ENCODE data around the gene INPP5A.

INPP5A gene

GRCh38 chr10:132521041-132521465, 16.5 kb upstream of the INPP5A start:
- DNase-seq = no peak
- no CpG with 5 or more reads among the region's 14 CpGs for WGBS (ENCODE audit: extremely low coverage, insufficient coverage, insufficient read length)
- Histone ChIP-seq H2BK120ac (ENCODE audit: insufficient read depth, low read length, poor library complexity) (no peak overlapping the region), H3K18ac (ENCODE audit: low read length) (no peak overlapping the region), H4K8ac (ENCODE audit: low read depth, low read length) (no peak overlapping the region), H3K27me3 (ENCODE audit: insufficient read depth, low read length) (no peaks in the 10 kb centered on the region), H3K79me2 (ENCODE audit: control insufficient read depth, insufficient read depth, low read length, poor library complexity) (no peaks in the 10 kb centered on the region), H3K27ac (ENCODE audit: low read depth, low read length) (no peak overlapping the region), H3K9ac (ENCODE audit: low read length) (no peak overlapping the region), H3K4me1 (ENCODE audit: control insufficient read depth in 1 of 2, insufficient read depth in 2 of 2, low read length in 2 of 2) (peaks cover 26 to 33% of the 10 kb centered on the region in 2 experiments), H4K12ac (ENCODE audit: low read depth, low read length) (no peak overlapping the region), H3K14ac (ENCODE audit: low read length) (no peak overlapping the region), H3K23ac (ENCODE audit: low read length) (no peak overlapping the region), H2AK5ac (ENCODE audit: low read length) (no peak overlapping the region), H2BK12ac (ENCODE audit: low read length) (no peak overlapping the region), H3K4me2 (ENCODE audit: low read length) (no peak overlapping the region), H2AFZ (ENCODE audit: insufficient read depth, low read length, poor library complexity) (peak overlapping the region; percentile 17), H3K36me3 (ENCODE audit: control insufficient read depth in 1 of 2, insufficient read depth in 2 of 2, low read length in 2 of 2) (no peaks in the 10 kb centered on the region), H2BK5ac (ENCODE audit: low read depth, low read length, poor library complexity) (no peak overlapping the region), H3K4ac (ENCODE audit: low read depth, low read length) (no peak overlapping the region), H4K91ac (ENCODE audit: low read depth, low read length) (no peak overlapping the region), H3K79me1 (ENCODE audit: low read length) (peaks cover 14% of the 10 kb centered on the region), H3K9me3 (ENCODE audit: insufficient read depth, low read depth, low read length) (no peaks in the 10 kb centered on the region), H3K4me3 (ENCODE audit: low read depth, low read length) (no peak overlapping the region)

GRCh38 chr10:132521466-132522102, 16.0 kb upstream of the INPP5A start:
- Histone ChIP-seq H3K79me1 (ENCODE audit: low read length) (peaks cover 14% of the 10 kb centered on the region), H4K12ac (ENCODE audit: low read depth, low read length) (no peak overlapping the region), H3K79me2 (ENCODE audit: control insufficient read depth, insufficient read depth, low read length, poor library complexity) (no peaks in the 10 kb centered on the region), H2BK12ac (ENCODE audit: low read length) (no peak overlapping the region), H3K23ac (ENCODE audit: low read length) (no peak overlapping the region), H3K9me3 (ENCODE audit: insufficient read depth, low read depth, low read length) (no peaks in the 10 kb centered on the region), H3K14ac (ENCODE audit: low read length) (no peak overlapping the region), H4K91ac (ENCODE audit: low read depth, low read length) (no peak overlapping the region), H3K4ac (ENCODE audit: low read depth, low read length) (no peak overlapping the region), H2AFZ (ENCODE audit: insufficient read depth, low read length, poor library complexity) (no peak overlapping the region), H3K18ac (ENCODE audit: low read length) (no peak overlapping the region), H3K4me2 (ENCODE audit: low read length) (no peak overlapping the region), H2BK5ac (ENCODE audit: low read depth, low read length, poor library complexity) (no peak overlapping the region), H2BK120ac (ENCODE audit: insufficient read depth, low read length, poor library complexity) (no peak overlapping the region), H3K4me1 (ENCODE audit: control insufficient read depth in 1 of 2, insufficient read depth in 2 of 2, low read length in 2 of 2) (peaks cover 24 to 31% of the 10 kb centered on the region in 2 experiments), H3K27ac (ENCODE audit: low read depth, low read length) (no peak overlapping the region), H3K27me3 (ENCODE audit: insufficient read depth, low read length) (no peaks in the 10 kb centered on the region), H2AK5ac (ENCODE audit: low read length) (no peak overlapping the region), H3K4me3 (ENCODE audit: low read depth, low read length) (no peak overlapping the region), H3K9ac (ENCODE audit: low read length) (no peak overlapping the region), H3K36me3 (ENCODE audit: control insufficient read depth in 1 of 2, insufficient read depth in 2 of 2, low read length in 2 of 2) (no peaks in the 10 kb centered on the region), H4K8ac (ENCODE audit: low read depth, low read length) (no peak overlapping the region)
- no CpG with 5 or more reads among the region's 19 CpGs for WGBS (ENCODE audit: extremely low coverage, insufficient coverage, insufficient read length)
- DNase-seq = no peak

DNA sequence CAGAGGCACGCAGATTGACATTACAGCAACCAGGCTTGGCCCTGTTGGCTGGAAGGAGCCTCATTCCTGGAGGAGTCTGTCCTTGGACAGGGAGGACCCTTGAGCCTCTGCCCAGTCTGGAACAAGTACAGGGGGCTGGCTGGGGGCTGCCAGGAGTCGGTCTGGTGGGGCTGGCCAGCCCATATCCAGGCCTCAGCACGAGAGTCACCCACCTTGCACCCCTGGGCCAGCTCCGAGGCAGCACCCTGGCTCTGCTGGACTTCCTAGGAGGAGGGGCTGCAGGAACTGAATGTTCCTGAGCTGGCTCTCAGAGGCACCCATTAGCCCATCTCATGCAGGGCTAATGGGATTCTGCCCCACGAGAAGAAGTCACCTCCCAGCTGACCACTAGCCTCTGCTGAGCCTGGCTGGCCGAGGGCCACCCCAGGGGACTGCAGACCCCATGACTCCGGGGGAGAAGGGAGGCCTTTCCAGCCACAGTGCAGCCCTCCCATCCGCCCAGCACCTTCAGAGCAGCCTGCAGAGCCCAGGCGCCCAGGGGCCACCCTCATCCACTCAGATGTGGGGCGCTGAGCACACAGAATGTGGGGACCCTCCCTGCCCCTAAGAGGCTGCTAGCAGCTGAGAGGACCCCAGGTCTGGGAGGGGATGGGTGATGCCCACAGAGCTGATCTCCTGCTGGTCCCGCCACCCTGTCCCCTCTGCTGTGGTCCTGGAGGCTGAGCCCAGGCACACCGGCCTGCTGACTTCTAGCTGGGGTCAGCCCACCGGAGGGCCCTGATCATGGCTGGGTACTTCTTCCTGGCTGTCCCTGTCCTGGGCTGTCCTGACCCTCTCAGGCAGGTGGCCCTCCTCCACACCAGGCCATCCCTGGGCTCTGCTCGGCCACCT, 14.8 kb upstream of the INPP5A start:
- no peak overlapping the region for H2BK120ac ChIP-seq (ENCODE audit: insufficient read depth, low read length, poor library complexity)

GRCh38 chr10:132523561-132524442, 13.8 kb upstream of the INPP5A start:
- Histone ChIP-seq H3K27ac (ENCODE audit: low read depth, low read length) (no peak overlapping the region), H3K23ac (ENCODE audit: low read length) (no peak overlapping the region), H2BK120ac (ENCODE audit: insufficient read depth, low read length, poor library complexity) (no peak overlapping the region), H3K4me1 (ENCODE audit: control insufficient read depth in 1 of 2, insufficient read depth in 2 of 2, low read length in 2 of 2) (peaks cover 8 to 14% of the 10 kb centered on the region in 2 experiments), H3K14ac (ENCODE audit: low read length) (no peak overlapping the region), H3K4me3 (ENCODE audit: low read depth, low read length) (no peak overlapping the region), H3K9me3 (ENCODE audit: insufficient read depth, low read depth, low read length) (no peaks in the 10 kb centered on the region), H3K79me1 (ENCODE audit: low read length) (no peaks in the 10 kb centered on the region), H2AFZ (ENCODE audit: insufficient read depth, low read length, poor library complexity) (no peak overlapping the region), H2BK5ac (ENCODE audit: low read depth, low read length, poor library complexity) (no peak overlapping the region), H3K79me2 (ENCODE audit: control insufficient read depth, insufficient read depth, low read length, poor library complexity) (no peaks in the 10 kb centered on the region), H3K18ac (ENCODE audit: low read length) (no peak overlapping the region), H4K12ac (ENCODE audit: low read depth, low read length) (no peak overlapping the region), H3K9ac (ENCODE audit: low read length) (no peak overlapping the region), H3K4ac (ENCODE audit: low read depth, low read length) (no peak overlapping the region), H3K4me2 (ENCODE audit: low read length) (no peak overlapping the region), H2AK5ac (ENCODE audit: low read length) (no peak overlapping the region), H3K36me3 (ENCODE audit: control insufficient read depth in 1 of 2, insufficient read depth in 2 of 2, low read length in 2 of 2) (no peaks in the 10 kb centered on the region), H4K91ac (ENCODE audit: low read depth, low read length) (no peak overlapping the region), H4K8ac (ENCODE audit: low read depth, low read length) (no peak overlapping the region), H2BK12ac (ENCODE audit: low read length) (no peak overlapping the region), H3K27me3 (ENCODE audit: insufficient read depth, low read length) (no peaks in the 10 kb centered on the region)
- DNase-seq = no peak
- no CpG with 5 or more reads among the region's 15 CpGs for WGBS (ENCODE audit: extremely low coverage, insufficient coverage, insufficient read length)

More for the DNA sequence above, 14.8 kb upstream of the INPP5A start:
- H3K79me2 ChIP-seq (ENCODE audit: control insufficient read depth, insufficient read depth, low read length, poor library complexity) = no peaks in the 10 kb centered on the region
- H2BK12ac ChIP-seq (ENCODE audit: low read length) = no peak overlapping the region
- H3K4me1 ChIP-seq (ENCODE audit: control insufficient read depth in 1 of 2, insufficient read depth in 2 of 2, low read length in 2 of 2) = peaks cover 16 to 23% of the 10 kb centered on the region in 2 experiments
- H3K27ac ChIP-seq (ENCODE audit: low read depth, low read length) = no peak overlapping the region
- no peak overlapping the region for H2AFZ ChIP-seq (ENCODE audit: insufficient read depth, low read length, poor library complexity)
- H4K12ac ChIP-seq (ENCODE audit: low read depth, low read length) = no peak overlapping the region
- no peak overlapping the region for H2AK5ac ChIP-seq (ENCODE audit: low read length)
- H3K9me3 ChIP-seq (ENCODE audit: insufficient read depth, low read depth, low read length) = no peaks in the 10 kb centered on the region
- no CpG with 5 or more reads among the region's 14 CpGs for WGBS (ENCODE audit: extremely low coverage, insufficient coverage, insufficient read length)
- no peak overlapping the region for H3K4ac ChIP-seq (ENCODE audit: low read depth, low read length)
- no peak overlapping the region for H4K91ac ChIP-seq (ENCODE audit: low read depth, low read length)
- H4K8ac ChIP-seq (ENCODE audit: low read depth, low read length) = no peak overlapping the region
- H3K4me3 ChIP-seq (ENCODE audit: low read depth, low read length) = no peak overlapping the region
- no peak overlapping the region for H2BK5ac ChIP-seq (ENCODE audit: low read depth, low read length, poor library complexity)
- no peaks in the 10 kb centered on the region for H3K36me3 ChIP-seq (ENCODE audit: control insufficient read depth in 1 of 2, insufficient read depth in 2 of 2, low read length in 2 of 2)
- H3K14ac ChIP-seq (ENCODE audit: low read length) = no peak overlapping the region
- no peak overlapping the region for H3K18ac ChIP-seq (ENCODE audit: low read length)
- no peak for DNase-seq
- H3K79me1 ChIP-seq (ENCODE audit: low read length) = peaks cover 4% of the 10 kb centered on the region
- H3K23ac ChIP-seq (ENCODE audit: low read length) = no peak overlapping the region
- no peaks in the 10 kb centered on the region for H3K27me3 ChIP-seq (ENCODE audit: insufficient read depth, low read length)
- no peak overlapping the region for H3K9ac ChIP-seq (ENCODE audit: low read length)
- H3K4me2 ChIP-seq (ENCODE audit: low read length) = no peak overlapping the region
